GM21423 (cell line): ENCODE data around the gene VSNL1.

ENCODE experiments used
- ATAC-seq: cut with Tn5 transposase; IDR thresholded peaks from one replicate; pipeline ENCODE4 v1.9.1; 2021; ENCODE audit warnings: mild to moderate bottlenecking, moderate library complexity; ENCODE audit not compliant: unreplicated experiment

The VSNL1 gene

GRCh38 chr2:17540093-17540812, at the start of gene VSNL1:
VSNL1 (plus strand) TSS chr2:17540696; CDS start chr2:17592075, 51,379 bp downstream.
- ATAC-seq = no peak

GRCh38 chr2:17495590-17495989, 44.9 kb upstream of the VSNL1 start:
- no peak for ATAC-seq

DNA sequence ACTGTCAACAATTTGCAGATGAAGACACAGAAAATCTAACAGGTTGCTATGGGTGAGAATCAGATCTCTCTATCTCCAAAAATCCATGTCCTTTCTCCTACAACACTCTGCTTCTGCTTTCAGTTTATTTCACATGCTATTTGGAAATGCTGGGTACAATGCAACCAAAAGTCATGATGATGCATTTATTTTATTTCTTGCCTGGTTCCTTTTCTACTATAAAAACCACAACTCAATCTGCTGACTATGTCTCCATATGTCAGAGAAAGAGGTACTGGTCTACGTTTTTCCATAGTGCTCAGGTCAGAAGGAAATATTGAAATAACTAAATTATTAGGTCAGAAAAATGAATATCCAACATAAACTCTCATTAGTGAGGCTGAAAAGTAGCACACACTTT, 42.8 kb upstream of the VSNL1 start:
- ATAC-seq = no peak

GRCh38 chr2:17506736-17507616, 33.5 kb upstream of the VSNL1 start:
- ATAC-seq = no peak

DNA sequence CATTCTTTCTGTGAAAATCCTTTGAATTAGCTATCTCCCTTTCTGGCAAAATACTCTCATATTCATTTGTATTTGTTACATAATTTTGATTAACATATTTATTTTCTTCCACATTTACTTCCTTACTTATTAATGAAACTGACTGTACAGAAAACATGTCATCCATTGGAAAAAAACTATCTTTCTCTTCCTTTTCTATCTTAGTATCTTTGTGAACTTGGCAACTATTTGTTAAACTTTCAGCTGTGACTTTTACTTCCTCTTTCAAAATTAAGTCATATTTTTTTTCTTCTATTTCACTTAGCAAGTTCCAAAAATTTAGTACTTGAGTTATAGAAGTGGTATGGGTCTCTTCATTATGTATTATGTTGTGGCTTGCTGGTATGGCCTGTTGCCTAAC, 24.8 kb upstream of the VSNL1 start:
- peak; percentile 37 for ATAC-seq

DNA sequence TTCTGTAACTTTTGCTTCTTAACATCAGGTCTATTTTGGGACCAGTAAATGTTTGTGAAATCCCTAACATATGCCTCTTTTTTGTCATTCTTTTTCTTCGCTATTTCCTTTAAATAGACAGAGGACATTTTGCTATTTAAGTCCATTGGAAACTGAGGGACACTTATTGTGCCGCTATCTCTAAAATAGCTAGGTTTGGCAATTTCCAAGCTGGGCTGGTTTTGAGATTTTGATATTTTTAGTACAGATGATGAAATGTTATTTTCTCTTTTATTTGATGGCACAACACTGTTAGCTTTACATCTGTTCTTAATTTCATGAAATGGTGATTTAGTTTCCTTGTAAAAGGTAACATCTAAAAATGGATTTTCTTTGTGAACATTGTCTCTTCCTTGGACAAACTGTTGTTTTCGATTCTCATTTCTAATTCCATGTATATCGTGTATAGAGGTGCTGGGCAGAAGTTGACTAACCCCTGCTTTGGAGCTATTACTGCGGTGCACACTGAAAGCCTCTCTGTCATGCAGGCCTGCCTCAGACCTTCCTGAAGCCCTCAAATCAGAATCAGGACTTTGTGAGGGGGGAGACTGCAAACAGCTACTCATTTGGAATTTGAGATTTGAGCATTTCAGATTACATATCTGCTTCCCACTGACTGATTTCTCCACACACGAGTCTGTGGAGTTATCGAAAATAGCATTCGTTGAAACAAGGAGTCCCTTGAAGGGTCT, 22.9 kb upstream of the VSNL1 start:
- peak; percentile 14 for ATAC-seq

GRCh38 chr2:17518212-17519154, 22.0 kb upstream of the VSNL1 start, which contains the start of gene RAD51AP2:
RAD51AP2 (minus strand) TSS chr2:17518440; CDS start chr2:17518415, 25 bp downstream.
- peak; percentile 80 for ATAC-seq

DNA sequence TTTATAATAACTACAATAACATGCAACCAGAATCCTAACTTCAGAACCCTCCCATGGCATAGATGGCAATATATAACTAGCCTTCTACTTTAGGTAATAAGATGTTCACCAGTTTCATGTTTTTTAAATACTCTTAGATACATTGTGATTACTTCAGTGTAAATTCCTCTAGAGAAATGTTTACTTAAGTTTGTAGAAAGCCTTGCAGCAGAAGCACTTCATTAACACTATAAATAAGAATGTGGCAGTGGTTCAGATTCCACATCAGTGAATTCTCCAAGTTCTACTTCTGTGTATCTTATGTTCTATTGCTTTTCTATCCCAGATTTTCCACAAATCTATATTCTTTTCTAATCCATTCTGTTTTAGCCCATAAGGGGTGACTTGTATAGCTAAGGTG, 21.0 kb upstream of the VSNL1 start:
- ATAC-seq = no peak

DNA sequence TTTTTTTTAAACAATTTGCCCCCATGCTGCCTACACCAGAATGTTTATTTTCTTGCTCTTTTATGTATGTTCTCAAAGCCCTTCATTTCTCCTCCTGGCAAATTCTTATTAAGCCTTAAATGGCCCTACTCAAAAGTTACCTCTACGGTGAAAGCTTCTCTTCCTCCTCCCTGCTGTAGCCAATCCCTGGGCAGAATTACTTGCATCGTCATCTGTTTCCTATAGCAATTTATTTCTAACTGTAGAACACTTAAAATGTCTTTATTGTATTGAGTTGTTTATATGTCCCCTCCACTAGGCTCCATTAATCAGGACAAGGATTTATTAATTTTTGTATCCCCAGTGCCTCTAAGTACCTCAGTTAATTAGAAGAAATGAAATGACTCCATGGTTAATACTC, 19.7 kb upstream of the VSNL1 start:
- ATAC-seq = no peak

DNA sequence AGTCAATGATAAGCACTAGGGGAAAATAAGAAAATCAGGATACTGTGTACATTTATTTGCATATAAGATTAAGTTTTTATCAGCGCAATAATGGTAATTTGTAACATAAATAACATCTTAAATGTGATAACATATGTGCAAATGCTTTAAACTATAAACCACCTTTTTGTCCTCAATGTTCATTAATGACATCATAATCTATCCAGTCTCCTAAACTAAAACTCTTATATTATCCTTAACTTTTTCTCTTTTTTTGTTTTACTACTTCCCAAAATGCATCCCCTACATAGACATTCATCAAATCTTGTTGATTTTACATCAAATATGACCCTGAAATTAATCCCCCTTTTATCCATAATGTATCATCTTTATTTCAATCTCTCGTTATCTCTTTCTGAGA, 18.9 kb upstream of the VSNL1 start:
- ATAC-seq = no peak

DNA sequence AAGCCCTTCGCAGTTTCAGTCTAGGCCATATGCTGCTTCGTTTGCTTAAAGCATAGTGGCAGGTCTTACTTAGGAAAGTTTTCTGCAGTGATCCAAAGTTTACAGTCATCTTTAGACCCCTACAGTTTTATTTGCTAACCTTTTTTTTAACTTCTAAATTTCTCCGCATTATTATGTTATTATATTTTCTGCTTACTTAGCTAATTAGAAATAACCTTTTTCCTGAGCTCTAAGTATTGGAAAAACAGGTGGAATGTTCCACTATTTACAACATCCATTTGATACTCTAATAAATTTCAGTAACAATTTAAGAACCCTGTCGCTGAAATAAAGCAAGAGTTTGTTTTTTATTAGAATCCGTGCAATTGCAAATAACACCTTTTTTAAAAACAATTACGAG, 18.2 kb upstream of the VSNL1 start:
- no peak for ATAC-seq

DNA sequence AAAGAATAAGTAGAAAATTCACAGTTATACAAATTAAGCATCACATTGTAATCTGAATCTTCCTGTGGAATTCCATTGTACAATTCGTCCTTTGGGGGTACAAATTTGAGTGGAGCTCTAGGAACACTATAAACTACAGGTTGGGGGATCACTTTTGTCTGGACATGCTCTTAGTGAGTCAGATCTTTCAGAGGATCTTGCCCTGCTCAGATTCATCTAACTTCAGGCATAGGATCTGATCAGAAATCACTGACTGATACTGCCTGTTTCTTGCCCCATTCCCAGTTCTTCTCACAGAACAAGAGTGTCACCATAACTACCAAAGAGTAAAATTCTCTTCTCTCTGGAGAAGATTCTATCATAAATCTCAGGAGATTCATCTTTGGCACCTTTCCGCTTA, 10.7 kb upstream of the VSNL1 start:
- no peak for ATAC-seq

- ATAC-seq = no peak
Measured at GRCh38 chr2:17533546-17533945, 7.0 kb upstream of the VSNL1 start.

DNA sequence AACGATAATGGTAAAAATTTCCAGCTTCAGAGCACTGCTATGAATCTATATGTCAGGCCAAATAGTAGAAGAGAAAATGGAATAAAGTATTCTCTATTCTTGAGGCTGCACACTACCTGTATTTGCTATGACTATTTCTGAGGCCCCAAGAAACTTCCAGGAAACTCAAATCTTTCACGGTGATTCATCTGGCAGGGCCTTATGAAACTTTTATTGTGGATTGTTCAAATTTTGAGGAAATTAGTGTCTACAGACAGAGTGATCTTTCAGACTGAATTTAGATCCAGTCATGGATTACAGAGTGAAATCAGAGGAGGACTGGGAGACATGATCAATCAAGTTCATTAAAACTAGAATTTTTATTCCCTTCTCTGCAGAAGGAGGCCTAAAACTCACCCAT, 4.1 kb upstream of the VSNL1 start:
- ATAC-seq = no peak

DNA sequence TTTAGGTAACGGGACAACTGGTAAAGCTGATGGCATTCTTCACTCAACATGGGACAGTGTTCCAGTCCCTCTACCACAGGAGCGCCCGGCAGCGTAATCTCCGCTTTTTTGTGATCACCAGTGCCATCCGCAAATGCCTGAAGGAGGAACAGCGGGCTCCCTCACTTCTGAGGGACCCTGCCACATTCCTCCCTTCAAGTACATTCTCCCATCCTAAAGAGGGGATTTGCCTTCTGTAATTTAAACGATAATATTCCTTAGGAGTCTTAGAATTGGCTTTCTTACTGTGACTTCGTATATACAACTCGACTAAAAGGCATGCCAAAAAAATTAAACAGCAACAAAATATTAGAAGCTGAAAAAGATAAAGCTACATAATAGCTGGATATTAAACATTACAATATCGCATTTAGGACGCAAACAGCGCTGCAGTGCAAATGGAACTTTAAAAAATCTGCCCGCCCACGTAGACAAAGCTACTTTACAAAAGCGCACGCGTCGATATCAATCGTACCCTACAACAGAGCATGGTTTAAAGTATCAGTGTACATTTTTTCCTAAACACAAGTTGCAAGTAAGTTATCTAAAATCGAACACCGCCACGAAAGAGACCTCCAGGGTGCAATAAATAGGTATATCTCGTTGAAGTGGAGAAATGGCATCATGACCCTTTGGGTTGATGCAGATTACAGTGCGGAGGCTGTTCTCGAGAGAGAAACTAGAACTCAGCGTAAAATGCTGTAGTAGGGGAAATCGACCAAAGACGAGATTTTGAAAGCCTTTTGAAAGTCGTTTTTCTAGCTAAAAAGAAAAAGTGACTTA, 2.3 kb upstream of the VSNL1 start:
- no peak for ATAC-seq

DNA sequence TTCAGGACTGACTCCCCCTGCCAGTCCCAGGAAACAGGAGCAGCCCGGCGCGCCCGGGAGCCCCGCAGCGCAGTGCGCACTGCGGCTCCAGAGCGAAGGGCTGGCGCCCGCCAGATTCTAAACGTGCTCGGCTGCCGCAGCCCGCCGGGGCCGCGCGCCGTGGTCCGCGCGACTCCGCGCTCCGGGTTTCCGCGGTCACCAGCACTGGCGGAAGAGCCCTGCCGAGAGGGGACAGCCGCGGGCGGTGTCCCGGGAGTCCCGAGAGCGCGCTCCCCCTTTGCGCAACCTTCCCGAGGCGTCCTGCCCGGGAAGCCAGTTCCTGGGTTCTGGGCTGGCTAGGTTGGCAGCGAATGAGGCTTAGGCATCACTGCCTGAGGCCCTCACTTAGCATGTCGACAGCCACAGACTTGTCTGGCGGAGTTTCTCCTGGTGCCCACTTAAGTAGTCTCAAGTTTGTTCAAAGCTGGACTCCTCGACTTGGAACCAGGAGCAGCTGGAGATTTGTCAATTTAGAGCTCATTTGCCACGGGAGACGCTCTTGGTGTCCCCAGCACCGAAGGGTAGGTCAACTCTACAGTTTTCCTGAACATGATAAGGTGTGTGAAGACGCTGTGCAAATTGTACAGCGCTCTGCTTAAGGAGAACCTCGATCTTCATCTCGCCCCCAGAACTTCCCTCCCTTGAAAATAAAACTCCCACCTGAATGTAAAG, 1.5 kb upstream of the VSNL1 start:
- ATAC-seq = no peak

GRCh38 chr2:17539611-17540092, 844 bp upstream of the VSNL1 start:
- no peak for ATAC-seq

GRCh38 chr2:17540813-17541530, 476 bp downstream of the VSNL1 start:
- ATAC-seq = no peak
